Measurements from ENCODE around the gene LAMTOR2.

- no peak for TF ChIP-seq CTCF (IDR thresholded peaks at IDR 0.05)
- no peak for TF ChIP-seq POLR2A (IDR thresholded peaks at IDR 0.05)
Observed at GRCh38 chr1:156078728-156079127, 24.1 kb downstream of the LAMTOR2 start.

Measured in uterus (tissue), 2 donors.